Measurements from ENCODE around the gene STK39. TPM values are rescaled to one million over a fixed set of nuclear protein-coding genes. Genes with fewer than 3 reads are reported as not detected.

The STK39 gene
- total RNA-seq, 2 experiments from 2014 or later = 7.9 to 9.5 TPM

DNA sequence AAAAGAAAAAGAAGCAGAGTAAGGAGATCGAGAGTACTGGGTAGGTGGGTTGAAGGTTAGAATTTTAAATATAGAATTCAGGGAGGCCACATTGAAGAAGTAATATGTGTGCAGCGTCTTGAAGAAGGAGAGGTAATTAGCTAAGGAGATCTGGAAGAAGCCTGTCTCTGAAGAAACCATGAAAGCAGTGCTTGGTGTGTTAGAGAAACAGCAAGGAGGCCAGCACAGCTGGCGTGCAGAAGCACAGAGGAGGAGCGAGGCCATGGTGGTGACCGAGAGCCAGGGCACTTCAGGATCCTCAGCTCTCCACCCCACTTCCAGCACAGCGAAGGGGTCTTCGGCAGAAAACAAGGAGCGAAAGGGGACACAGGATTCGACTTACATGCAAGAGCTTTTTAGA lies 305.8 kb downstream of the STK39 start:
- Histone ChIP-seq H3K4me3 (ENCODE audit: low read length) (no peak overlapping the region), H3K36me3 (ENCODE audit: insufficient read depth, low read length) (no peaks in the 10 kb centered on the region), H3K9me3 (ENCODE audit: control insufficient read depth in 1 of 2, insufficient read depth in 1 of 2, low read length in 2 of 2) (no peaks in the 10 kb centered on the region), H3K27me3 (ENCODE audit: control insufficient read depth in 1 of 2, insufficient read depth in 2 of 2, low read length in 2 of 2) (peaks cover 0 to 3% of the 10 kb centered on the region in 2 experiments), H3K27ac (ENCODE audit: low read depth in 1 of 2, low read length in 2 of 2) (no peak overlapping the region), H3K4me1 (ENCODE audit: insufficient read depth, low read length) (no peaks in the 10 kb centered on the region)
- Mint-ChIP-seq H3K27ac (no peak overlapping the region), H3K36me3 (ENCODE audit: low read depth) (no peaks in the 10 kb centered on the region), H3K9me3 (no peaks in the 10 kb centered on the region), H3K27me3 (peaks cover 5% of the 10 kb centered on the region), H3K4me3 (no peak overlapping the region), H3K4me1 (ENCODE audit: low read depth) (no peaks in the 10 kb centered on the region)
- DNase-seq = no peak
- ChIA-PET POLR2A (no interaction called here), CTCF (no interaction called here)
- TF ChIP-seq CTCF (IDR thresholded peaks at IDR 0.05) = no peak
- intact Hi-C loops (cut with DNase I, micrococcal nuclease) = no loop called here
- no peak for ATAC-seq (ENCODE audit: poor library complexity)

DNA sequence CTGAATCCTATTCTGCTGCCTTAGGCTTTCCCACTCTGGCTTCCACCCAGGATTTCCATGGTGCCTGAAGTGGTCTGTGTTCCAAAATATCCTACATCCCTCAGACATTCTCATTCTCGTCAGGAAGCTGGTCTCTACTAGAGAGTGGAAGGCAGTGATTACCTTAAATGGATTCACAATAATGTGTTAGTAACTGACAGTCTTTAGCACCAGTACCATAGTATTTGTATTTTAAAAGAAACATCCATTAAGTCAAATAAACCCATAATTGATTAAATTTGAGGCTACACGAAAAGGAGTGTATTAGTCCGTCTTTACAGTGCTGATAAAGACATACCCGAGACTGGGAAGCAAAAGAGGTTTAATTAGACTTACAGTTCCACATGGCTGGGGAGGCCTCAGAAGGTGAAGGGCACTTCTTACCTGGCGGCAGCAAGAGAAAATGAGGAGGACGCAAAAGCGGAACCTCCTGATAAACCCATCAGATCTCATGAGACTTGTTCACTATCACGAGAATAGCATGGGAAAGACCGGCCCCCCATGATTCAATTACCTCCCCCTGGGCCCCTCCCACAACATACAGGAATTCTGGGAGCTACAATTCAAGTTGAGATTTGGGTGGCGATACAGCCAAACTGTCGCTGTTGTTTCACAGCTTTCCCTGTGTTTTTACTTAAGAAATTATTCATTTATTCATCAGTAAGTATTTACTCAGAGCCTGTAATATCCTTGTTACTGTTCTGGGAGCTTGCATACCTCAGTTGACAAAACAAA lies 306.5 kb downstream of the STK39 start:
- CTCF ChIA-PET = no interaction called here
- ATAC-seq (ENCODE audit: poor library complexity) (no peak), DNase-seq (no peak)

GRCh38 chr2:167940346-167940725 lies 307.1 kb downstream of the STK39 start:
- DNase-seq (no peak), ATAC-seq (ENCODE audit: poor library complexity) (no peak)
- no peaks in the 10 kb centered on the region for H3K36me3 Mint-ChIP-seq (ENCODE audit: low read depth)
- intact Hi-C loops (cut with DNase I, micrococcal nuclease) = no loop called here
- no peaks in the 10 kb centered on the region for H3K4me1 Mint-ChIP-seq (ENCODE audit: low read depth)
- Histone ChIP-seq H3K9me3 (ENCODE audit: control insufficient read depth in 1 of 2, insufficient read depth in 1 of 2, low read length in 2 of 2) (no peaks in the 10 kb centered on the region), H3K27ac (ENCODE audit: low read depth in 1 of 2, low read length in 2 of 2) (no peak overlapping the region), H3K27me3 (ENCODE audit: control insufficient read depth in 1 of 2, insufficient read depth in 2 of 2, low read length in 2 of 2) (peaks cover 0 to 3% of the 10 kb centered on the region in 2 experiments), H3K4me3 (ENCODE audit: low read length) (no peak overlapping the region), H3K4me1 (ENCODE audit: insufficient read depth, low read length) (no peaks in the 10 kb centered on the region), H3K36me3 (ENCODE audit: insufficient read depth, low read length) (no peaks in the 10 kb centered on the region)
- H3K27ac Mint-ChIP-seq = no peak overlapping the region
- H3K27me3 Mint-ChIP-seq = peaks cover 5% of the 10 kb centered on the region
- POLR2A ChIA-PET = no interaction called here
- no peak overlapping the region for H3K4me3 Mint-ChIP-seq
- no peak for TF ChIP-seq CTCF (IDR thresholded peaks at IDR 0.05)
- no peaks in the 10 kb centered on the region for H3K9me3 Mint-ChIP-seq
- CTCF ChIA-PET = no interaction called here

More for the DNA sequence above, 306.5 kb downstream of the STK39 start:
- peaks cover 0 to 3% of the 10 kb centered on the region in 2 experiments for H3K27me3 ChIP-seq (ENCODE audit: control insufficient read depth in 1 of 2, insufficient read depth in 2 of 2, low read length in 2 of 2)
- H3K4me3 Mint-ChIP-seq = no peak overlapping the region
- no peaks in the 10 kb centered on the region for H3K4me1 ChIP-seq (ENCODE audit: insufficient read depth, low read length)
- H3K36me3 Mint-ChIP-seq (ENCODE audit: low read depth) = no peaks in the 10 kb centered on the region
- H3K9me3 Mint-ChIP-seq = no peaks in the 10 kb centered on the region
- no peaks in the 10 kb centered on the region for H3K36me3 ChIP-seq (ENCODE audit: insufficient read depth, low read length)
- H3K4me1 Mint-ChIP-seq (ENCODE audit: low read depth) = no peaks in the 10 kb centered on the region
- POLR2A ChIA-PET = interaction anchor here (0.6 kb wide), 1 partner anchor 743 kb away, joined by 3 read pairs; no protein-coding TSS in a partner anchor
- H3K27me3 Mint-ChIP-seq = peaks cover 5% of the 10 kb centered on the region
- no peak overlapping the region for H3K27ac Mint-ChIP-seq
- intact Hi-C loops (cut with DNase I, micrococcal nuclease) = no loop called here
- no peak for TF ChIP-seq CTCF (IDR thresholded peaks at IDR 0.05)
- H3K27ac ChIP-seq (ENCODE audit: low read depth in 1 of 2, low read length in 2 of 2) = no peak overlapping the region
- no peak overlapping the region for H3K4me3 ChIP-seq (ENCODE audit: low read length)
- H3K9me3 ChIP-seq (ENCODE audit: control insufficient read depth in 1 of 2, insufficient read depth in 1 of 2, low read length in 2 of 2) = no peaks in the 10 kb centered on the region
